H9 (cell line): ENCODE data around the gene ABCA13. TPM values are rescaled to one million over a fixed set of nuclear protein-coding genes. Genes with fewer than 3 reads are reported as not detected.

Source experiments
- DNase-seq: peaks from one replicate; pipeline ENCODE4 v3.0.0-alpha.2; 2017
- H2AFZ ChIP-seq: one replicate; pipeline ENCODE4 v1.6.1; 2013; ENCODE audit warnings: mild to moderate bottlenecking, low read length, control low read depth, moderate library complexity
- H2AK5ac ChIP-seq: 2 replicates; pipeline ENCODE4 v1.6.1; 2013; ENCODE audit warnings: low read length, control low read depth, mixed read lengths; ENCODE audit not compliant: insufficient read length
- H2BK120ac ChIP-seq: one replicate; pipeline ENCODE4 v1.6.1; 2013; ENCODE audit warnings: low read depth, mild to moderate bottlenecking, low read length, control low read depth, inconsistent platforms; ENCODE audit not compliant: poor library complexity, severe bottlenecking
- H2BK12ac ChIP-seq: 2 replicates; pipeline ENCODE4 v1.6.1; 2013; ENCODE audit warnings: low read length, control low read depth, mixed read lengths, low read depth; ENCODE audit not compliant: insufficient read length
- H2BK15ac ChIP-seq: 2 replicates; pipeline ENCODE4 v1.6.1; 2013; ENCODE audit warnings: low read depth, low read length, control low read depth
- H2BK20ac ChIP-seq: one replicate; pipeline ENCODE4 v1.6.1; 2013; ENCODE audit warnings: low read depth, mild to moderate bottlenecking, low read length, control low read depth, inconsistent platforms; ENCODE audit not compliant: poor library complexity, severe bottlenecking
- H2BK5ac ChIP-seq: 2 replicates; pipeline ENCODE4 v1.6.1; 2013; ENCODE audit warnings: low read length, control low read depth, mixed read lengths; ENCODE audit not compliant: insufficient read length
- H3K14ac ChIP-seq: 2 replicates; pipeline ENCODE4 v1.6.1; 2013; ENCODE audit warnings: low read length, control low read depth; ENCODE audit not compliant: insufficient read depth
- H3K18ac ChIP-seq: 2 replicates; pipeline ENCODE4 v1.6.1; 2013; ENCODE audit warnings: low read depth, mild to moderate bottlenecking, mixed read lengths, low read length, control low read depth; ENCODE audit not compliant: insufficient read length
- H3K23ac ChIP-seq: 2 replicates; pipeline ENCODE4 v1.6.1; 2013; ENCODE audit warnings: low read length, control low read depth, mixed read lengths, low read depth; ENCODE audit not compliant: insufficient read length
- H3K23me2 ChIP-seq: 2 replicates; pipeline ENCODE4 v1.6.1; 2013; ENCODE audit warnings: low read depth, mild to moderate bottlenecking, mixed read lengths, low read length, control low read depth; ENCODE audit not compliant: insufficient read length, poor library complexity, severe bottlenecking
- H3K27ac ChIP-seq: 2 replicates; pipeline ENCODE4 v1.5.1; 2013; ENCODE audit warnings: low read length, control low read depth, mixed read lengths, low read depth; ENCODE audit not compliant: insufficient read length
- H3K27me3 ChIP-seq: 2 replicates; pipeline ENCODE4 v1.6.1; 2013; ENCODE audit warnings: low read length, control low read depth, inconsistent platforms; ENCODE audit not compliant: insufficient read depth
- H3K4ac ChIP-seq: 2 replicates; pipeline ENCODE4 v1.6.1; 2013; ENCODE audit warnings: low read depth, mild to moderate bottlenecking, control low read depth, inconsistent platforms, low read length, moderate library complexity
- H3K4me1 ChIP-seq: 2 replicates; pipeline ENCODE4 v1.6.1; 2013; ENCODE audit warnings: low read length, control low read depth, inconsistent platforms; ENCODE audit not compliant: insufficient read depth
- H3K4me2 ChIP-seq: 2 replicates; pipeline ENCODE4 v1.6.1; 2013; ENCODE audit warnings: low read length, control low read depth, mixed read lengths; ENCODE audit not compliant: insufficient read length, insufficient read depth
- H3K56ac ChIP-seq: 2 replicates; pipeline ENCODE4 v1.6.1; 2013; ENCODE audit warnings: low read depth, mild to moderate bottlenecking, mixed read lengths, low read length, control low read depth; ENCODE audit not compliant: insufficient read length
- H3K79me1 ChIP-seq: 2 replicates; pipeline ENCODE4 v1.6.1; 2013; ENCODE audit warnings: low read depth, mild to moderate bottlenecking, moderate library complexity, low read length, control low read depth, inconsistent platforms; ENCODE audit not compliant: insufficient read depth, poor library complexity, severe bottlenecking
- H3K79me2 ChIP-seq: 2 replicates; pipeline ENCODE4 v1.6.1; 2013; ENCODE audit warnings: low read length, control low read depth, inconsistent platforms; ENCODE audit not compliant: insufficient read depth
- H3K9ac ChIP-seq: 2 replicates; pipeline ENCODE4 v1.6.1; 2013; ENCODE audit warnings: low read length, control low read depth, mixed read lengths; ENCODE audit not compliant: insufficient read length; ENCODE audit errors: extremely low read depth
- H3K9me3 ChIP-seq: one replicate; pipeline ENCODE4 v1.6.1; 2013; ENCODE audit warnings: low read depth, low read length, inconsistent platforms; ENCODE audit not compliant: control insufficient read depth
- H3T11ph ChIP-seq: one replicate; pipeline ENCODE4 v1.6.1; 2013; ENCODE audit warnings: mild to moderate bottlenecking, low read length, control low read depth, inconsistent platforms
- H4K20me1 ChIP-seq: one replicate; pipeline ENCODE4 v1.6.1; 2013; ENCODE audit not compliant: control insufficient read depth, insufficient read length, insufficient read depth
- H4K5ac ChIP-seq: 2 replicates; pipeline ENCODE4 v1.6.1; 2013; ENCODE audit warnings: low read depth, mild to moderate bottlenecking, mixed read lengths, low read length, control low read depth; ENCODE audit not compliant: insufficient read length
- H4K8ac ChIP-seq: replicated peaks from 2 replicates; pipeline ENCODE4 v1.6.1; 2013; ENCODE audit warnings: low read length, control low read depth, mixed read lengths, low read depth; ENCODE audit not compliant: insufficient read length
- H4K91ac ChIP-seq: 2 replicates; pipeline ENCODE4 v1.6.1; 2013; ENCODE audit warnings: low read depth, mild to moderate bottlenecking, moderate library complexity, mixed read lengths, low read length, control low read depth; ENCODE audit not compliant: insufficient read length
- H3K27ac Mint-ChIP-seq, 3 experiments: 2 replicates in 2 of 3; 3 replicates in 1 of 3; pipeline ENCODE4 v1.8.0; 2020 to 2021; ENCODE audit warnings: mixed read lengths in 3 of 3, mild to moderate bottlenecking in 1 of 3, moderate library complexity in 1 of 3
- H3K27me3 Mint-ChIP-seq: 2 replicates; pipeline ENCODE4 v1.8.0; 2021; ENCODE audit warnings: low read depth, mild to moderate bottlenecking, moderate library complexity, mixed read lengths
- H3K36me3 Mint-ChIP-seq, 3 experiments: 2 replicates in 2 of 3; 3 replicates in 1 of 3; pipeline ENCODE4 v1.8.0; 2020 to 2021; ENCODE audit warnings: low read depth in 3 of 3, mixed read lengths in 3 of 3; ENCODE audit not compliant: insufficient read depth in 1 of 3
- H3K4me1 Mint-ChIP-seq, 2 experiments: 2 replicates each; pipeline ENCODE4 v1.8.0; 2020; ENCODE audit warnings: mixed read lengths in 2 of 2
- H3K4me3 Mint-ChIP-seq, 2 experiments: 2 replicates in 1 of 2; 3 replicates in 1 of 2; pipeline ENCODE4 v1.8.0; 2020 to 2021; ENCODE audit warnings: mild to moderate bottlenecking in 2 of 2, mixed read lengths in 2 of 2, moderate library complexity in 1 of 2
- H3K9me3 Mint-ChIP-seq, 2 experiments: 2 replicates in 1 of 2; 3 replicates in 1 of 2; pipeline ENCODE4 v1.8.0; 2020; ENCODE audit warnings: mild to moderate bottlenecking in 2 of 2, mixed read lengths in 2 of 2, moderate library complexity in 1 of 2
- total RNA-seq: library from RNA; stranded (reverse); gene quantifications from 2 replicates; pipeline ENCODE4 v1.2.1, GENCODE V29; 2021
- TF ChIP-seq, protein P1 (sequence below): fragments of 200-600 bp; sonication (generic); conservative IDR thresholded peaks from 3 replicates; pipeline ENCODE4 v1.8.0; 2021; ENCODE audit warnings: antibody characterized with exemption, mild to moderate bottlenecking

Gene ABCA13
- total RNA-seq, 1 experiment from 2014 or later, result 0.11 TPM

DNA sequence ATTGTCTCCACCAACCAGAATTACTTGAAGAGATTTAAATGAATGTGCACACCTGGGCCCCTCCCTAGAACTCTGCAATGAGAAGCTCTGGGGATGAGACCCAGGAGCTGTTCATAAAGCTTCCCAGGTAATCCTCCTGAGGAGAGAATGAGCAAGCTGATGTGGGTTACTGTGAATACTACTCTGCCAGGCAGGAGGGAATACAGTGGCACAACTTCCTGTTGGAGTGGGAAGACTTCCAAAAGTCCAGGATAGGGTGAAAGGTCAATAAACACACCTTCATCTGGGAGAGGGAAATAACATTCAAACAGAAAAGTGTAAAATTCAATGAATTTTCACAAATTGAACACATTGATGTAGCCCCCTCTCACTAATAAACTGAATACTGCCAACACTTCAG, 351.4 kb downstream of the ABCA13 start:
- Mint-ChIP-seq H3K36me3 (no peaks in the 10 kb centered on the region), H3K4me1 (0 out of 4 replicates have a peak, but pooled peaks cover 0 to 3% of the 10 kb centered on the region in 2 experiments), H3K9me3 (no peaks in the 10 kb centered on the region), H3K27ac (no peak overlapping the region), H3K27me3 (no peaks in the 10 kb centered on the region), H3K4me3 (no peak overlapping the region)
- H3K4me2 ChIP-seq, result no peak overlapping the region
- no peak overlapping the region for H2BK15ac ChIP-seq
- H3K23ac ChIP-seq, result no peak overlapping the region
- no peak overlapping the region for H3K18ac ChIP-seq
- TF ChIP-seq, protein P1, sequence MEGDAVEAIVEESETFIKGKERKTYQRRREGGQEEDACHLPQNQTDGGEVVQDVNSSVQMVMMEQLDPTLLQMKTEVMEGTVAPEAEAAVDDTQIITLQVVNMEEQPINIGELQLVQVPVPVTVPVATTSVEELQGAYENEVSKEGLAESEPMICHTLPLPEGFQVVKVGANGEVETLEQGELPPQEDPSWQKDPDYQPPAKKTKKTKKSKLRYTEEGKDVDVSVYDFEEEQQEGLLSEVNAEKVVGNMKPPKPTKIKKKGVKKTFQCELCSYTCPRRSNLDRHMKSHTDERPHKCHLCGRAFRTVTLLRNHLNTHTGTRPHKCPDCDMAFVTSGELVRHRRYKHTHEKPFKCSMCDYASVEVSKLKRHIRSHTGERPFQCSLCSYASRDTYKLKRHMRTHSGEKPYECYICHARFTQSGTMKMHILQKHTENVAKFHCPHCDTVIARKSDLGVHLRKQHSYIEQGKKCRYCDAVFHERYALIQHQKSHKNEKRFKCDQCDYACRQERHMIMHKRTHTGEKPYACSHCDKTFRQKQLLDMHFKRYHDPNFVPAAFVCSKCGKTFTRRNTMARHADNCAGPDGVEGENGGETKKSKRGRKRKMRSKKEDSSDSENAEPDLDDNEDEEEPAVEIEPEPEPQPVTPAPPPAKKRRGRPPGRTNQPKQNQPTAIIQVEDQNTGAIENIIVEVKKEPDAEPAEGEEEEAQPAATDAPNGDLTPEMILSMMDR, result no peak
- H3K79me1 ChIP-seq, result no peaks in the 10 kb centered on the region
- no peak for DNase-seq
- H2BK20ac ChIP-seq, result no peak overlapping the region
- no peaks in the 10 kb centered on the region for H3K23me2 ChIP-seq
- H2AFZ ChIP-seq, result no peak overlapping the region
- H3K4ac ChIP-seq, result no peak overlapping the region
- no peak overlapping the region for H3K9ac ChIP-seq
- H3K79me2 ChIP-seq, result no peaks in the 10 kb centered on the region
- no peak overlapping the region for H2BK120ac ChIP-seq
- no peak overlapping the region for H4K5ac ChIP-seq
- H2BK12ac ChIP-seq, result no peak overlapping the region
- no peak overlapping the region for H3K56ac ChIP-seq
- no peaks in the 10 kb centered on the region for H3K9me3 ChIP-seq
- H4K8ac ChIP-seq, result no peak overlapping the region
- H3K4me1 ChIP-seq, result no peaks in the 10 kb centered on the region
- no peaks in the 10 kb centered on the region for H4K20me1 ChIP-seq
- H3K27me3 ChIP-seq, result no peaks in the 10 kb centered on the region
- no peak overlapping the region for H4K91ac ChIP-seq
- H3K27ac ChIP-seq, result no peak overlapping the region
- no peak overlapping the region for H3K14ac ChIP-seq
- H2AK5ac ChIP-seq, result no peak overlapping the region
- no peak overlapping the region for H3T11ph ChIP-seq
- H2BK5ac ChIP-seq, result no peak overlapping the region
